ENCODE measurements around the gene SCYL3.
"Not testable (repeated sequence)": the region's sequence is repeated elsewhere in the genome, so short reads cannot be mapped to it uniquely, and the experiment has no call there.

SCYL3 gene

GRCh38 chr1:169871988-169872387 is 21.7 kb downstream of the SCYL3 start:
- DNase-seq (ENCODE audit: low read depth, low spot score): not testable (repeated sequence)

GRCh38 chr1:169869426-169869825 is 24.3 kb downstream of the SCYL3 start:
- no peak for DNase-seq (ENCODE audit: low read depth, low spot score)

- DNase-seq (ENCODE audit: low read depth, low spot score): no peak
Observed at GRCh38 chr1:169868978-169869377, 24.7 kb downstream of the SCYL3 start.

GRCh38 chr1:169867012-169867675 is 26.6 kb downstream of the SCYL3 start:
- DNase-seq (ENCODE audit: low read depth, low spot score): no peak

GRCh38 chr1:169866577-169866976 is 27.1 kb downstream of the SCYL3 start:
- no peak for DNase-seq (ENCODE audit: low read depth, low spot score)

GRCh38 chr1:169864531-169864930 is 29.2 kb downstream of the SCYL3 start:
- not testable (repeated sequence) for DNase-seq (ENCODE audit: low read depth, low spot score)

GRCh38 chr1:169860750-169861149 is 32.9 kb downstream of the SCYL3 start:
- no peak for DNase-seq (ENCODE audit: low read depth, low spot score)

- DNase-seq (ENCODE audit: low read depth, low spot score): no peak
Observed at GRCh38 chr1:169860187-169860586, 33.5 kb downstream of the SCYL3 start.

GRCh38 chr1:169859001-169859400 is 34.7 kb downstream of the SCYL3 start:
- no peak for DNase-seq (ENCODE audit: low read depth, low spot score)

- DNase-seq (ENCODE audit: low read depth, low spot score): no peak
Observed at GRCh38 chr1:169858467-169858866, 35.2 kb downstream of the SCYL3 start.

GRCh38 chr1:169853341-169853740 is 40.4 kb downstream of the SCYL3 start:
- no peak for DNase-seq (ENCODE audit: low read depth, low spot score)

GRCh38 chr1:169849346-169850022 is 44.2 kb downstream of the SCYL3 start:
- no peak for DNase-seq (ENCODE audit: low read depth, low spot score)

- DNase-seq (ENCODE audit: low read depth, low spot score): no peak
Observed at GRCh38 chr1:169848456-169848855, 45.2 kb downstream of the SCYL3 start.

GRCh38 chr1:169844941-169845608 is 48.6 kb downstream of the SCYL3 start:
- DNase-seq (ENCODE audit: low read depth, low spot score): no peak

- DNase-seq (ENCODE audit: low read depth, low spot score): no peak
Observed at GRCh38 chr1:169838942-169839341, 54.8 kb downstream of the SCYL3 start.

GRCh38 chr1:169836198-169836597 is 57.5 kb downstream of the SCYL3 start:
- DNase-seq (ENCODE audit: low read depth, low spot score): no peak

- no peak for DNase-seq (ENCODE audit: low read depth, low spot score)
Observed at GRCh38 chr1:169835647-169836046, 58.0 kb downstream of the SCYL3 start.

GRCh38 chr1:169834869-169835268 is 58.8 kb downstream of the SCYL3 start:
- no peak for DNase-seq (ENCODE audit: low read depth, low spot score)

- no peak for DNase-seq (ENCODE audit: low read depth, low spot score)
Observed at GRCh38 chr1:169833179-169833901, 60.4 kb downstream of the SCYL3 start.

GRCh38 chr1:169829671-169830070 is 64.0 kb downstream of the SCYL3 start:
- no peak for DNase-seq (ENCODE audit: low read depth, low spot score)

GRCh38 chr1:169824153-169824552 is 69.5 kb downstream of the SCYL3 start:
- DNase-seq (ENCODE audit: low read depth, low spot score): no peak

GRCh38 chr1:169821500-169821899 is 72.2 kb downstream of the SCYL3 start:
- no peak for DNase-seq (ENCODE audit: low read depth, low spot score)

All from activated CD4-positive, CD25-positive, alpha-beta regulatory T cell treated with anti-CD3 and anti-CD28 coated beads, Interleukin-2, amount 50 U/mL, for 16 hours (primary cell).